ENCODE results near the gene CNTN1. TPM values are rescaled to one million over a fixed set of nuclear protein-coding genes. Genes with fewer than 3 reads are reported as not detected.

CNTN1 gene
- total RNA-seq, 1 donor from 2014 or later, result 0.60 TPM

- DNase-seq (ENCODE audit: low spot score) (no peak), ATAC-seq (no peak)
These were observed 408.3 kb downstream of the CNTN1 start for GRCh38 chr12:41100572-41100971.

- no peak for ATAC-seq
- no peak for DNase-seq (ENCODE audit: low spot score)
These were observed 409.6 kb downstream of the CNTN1 start for GRCh38 chr12:41101806-41102205.

- no peak for ATAC-seq
- no peak for DNase-seq (ENCODE audit: low spot score)
These were observed 411.4 kb downstream of the CNTN1 start for GRCh38 chr12:41103614-41104013.

- ATAC-seq (no peak), DNase-seq (ENCODE audit: low spot score) (no peak)
These were observed 414.1 kb downstream of the CNTN1 start for GRCh38 chr12:41106315-41106714.

- DNase-seq (ENCODE audit: low spot score), result no peak
- ATAC-seq, result no peak
These were observed 415.8 kb downstream of the CNTN1 start for GRCh38 chr12:41108032-41108431.

GRCh38 chr12:41112903-41113302 lies 420.7 kb downstream of the CNTN1 start:
- ATAC-seq, result no peak
- DNase-seq (ENCODE audit: low spot score), result no peak

GRCh38 chr12:41120211-41120610 lies 428.0 kb downstream of the CNTN1 start:
- ATAC-seq (no peak), DNase-seq (ENCODE audit: low spot score) (no peak)

GRCh38 chr12:41121374-41121773 lies 429.1 kb downstream of the CNTN1 start:
- DNase-seq (ENCODE audit: low spot score) (no peak), ATAC-seq (no peak)
